ENCODE data around the gene ORC6.

ORC6 gene

DNA sequence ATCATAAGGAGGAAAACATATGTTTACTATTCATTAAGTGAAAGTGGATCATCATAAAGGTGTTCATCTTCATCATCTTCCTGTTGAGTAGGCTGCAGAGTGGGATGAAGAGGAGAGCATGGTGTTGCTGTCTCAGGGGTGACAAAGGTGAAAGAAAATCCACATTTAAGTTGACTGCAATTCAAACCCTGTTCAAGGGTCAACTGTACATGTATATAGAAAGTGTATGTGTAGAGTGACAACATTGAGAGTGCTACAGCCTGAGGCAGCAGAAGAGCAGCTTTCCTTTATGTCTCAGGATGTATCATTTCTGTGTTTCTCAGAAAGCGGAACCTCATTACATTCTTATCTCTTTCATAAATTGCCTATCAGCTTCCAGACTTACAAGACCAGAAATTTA is 17.2 kb downstream of the ORC6 start:
- DNase-seq, result no peak
- Histone ChIP-seq H3K36me3 (replicated peaks) (no peaks in the 10 kb centered on the region), H3K27me3 (replicated peaks) (no peaks in the 10 kb centered on the region), H3K27ac (no peak overlapping the region), H3K4me3 (ENCODE audit: low read depth, low read length) (no peak overlapping the region)
- in situ Hi-C loops (cut with HindIII; ENCODE audit: low pct_ligation_motif_present, low sequenced_read_pairs), result no loop called here
- TF ChIP-seq, protein P1, sequence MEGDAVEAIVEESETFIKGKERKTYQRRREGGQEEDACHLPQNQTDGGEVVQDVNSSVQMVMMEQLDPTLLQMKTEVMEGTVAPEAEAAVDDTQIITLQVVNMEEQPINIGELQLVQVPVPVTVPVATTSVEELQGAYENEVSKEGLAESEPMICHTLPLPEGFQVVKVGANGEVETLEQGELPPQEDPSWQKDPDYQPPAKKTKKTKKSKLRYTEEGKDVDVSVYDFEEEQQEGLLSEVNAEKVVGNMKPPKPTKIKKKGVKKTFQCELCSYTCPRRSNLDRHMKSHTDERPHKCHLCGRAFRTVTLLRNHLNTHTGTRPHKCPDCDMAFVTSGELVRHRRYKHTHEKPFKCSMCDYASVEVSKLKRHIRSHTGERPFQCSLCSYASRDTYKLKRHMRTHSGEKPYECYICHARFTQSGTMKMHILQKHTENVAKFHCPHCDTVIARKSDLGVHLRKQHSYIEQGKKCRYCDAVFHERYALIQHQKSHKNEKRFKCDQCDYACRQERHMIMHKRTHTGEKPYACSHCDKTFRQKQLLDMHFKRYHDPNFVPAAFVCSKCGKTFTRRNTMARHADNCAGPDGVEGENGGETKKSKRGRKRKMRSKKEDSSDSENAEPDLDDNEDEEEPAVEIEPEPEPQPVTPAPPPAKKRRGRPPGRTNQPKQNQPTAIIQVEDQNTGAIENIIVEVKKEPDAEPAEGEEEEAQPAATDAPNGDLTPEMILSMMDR (IDR thresholded peaks at IDR 0.05; ENCODE audit: low read depth, low read length, missing control alignments), result no peak

DNA sequence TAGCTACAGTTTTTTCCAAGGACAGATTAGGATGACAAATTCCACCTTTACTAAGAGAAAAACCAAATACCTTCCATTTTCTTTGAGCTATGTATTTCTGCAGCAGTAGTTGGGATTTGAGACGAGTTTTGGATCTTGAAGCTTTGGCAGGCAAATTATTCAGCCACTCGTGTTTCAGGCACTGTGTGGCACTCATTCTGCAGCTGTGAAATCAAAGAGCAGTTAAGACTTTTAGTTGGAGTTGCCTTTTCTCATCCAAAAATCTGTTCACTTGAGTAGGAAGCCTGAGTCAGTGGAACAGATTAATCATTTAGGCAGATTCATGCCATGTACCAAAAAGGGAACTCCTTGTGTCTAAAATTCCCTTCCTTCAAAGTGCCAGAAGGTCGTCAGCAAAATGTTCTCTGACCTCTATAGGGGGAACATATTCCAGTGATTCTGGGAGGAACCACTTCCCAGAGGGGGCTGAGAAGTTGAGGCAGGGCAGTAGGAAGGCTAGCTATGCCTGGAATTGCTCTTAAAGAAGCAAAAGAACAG is 20.1 kb downstream of the ORC6 start:
- Histone ChIP-seq H3K27ac (no peak overlapping the region), H3K27me3 (replicated peaks) (no peaks in the 10 kb centered on the region), H3K4me3 (ENCODE audit: low read depth, low read length) (no peak overlapping the region), H3K36me3 (replicated peaks) (no peaks in the 10 kb centered on the region)
- in situ Hi-C loops (cut with HindIII; ENCODE audit: low pct_ligation_motif_present, low sequenced_read_pairs), result no loop called here
- TF ChIP-seq, protein P1 (IDR thresholded peaks at IDR 0.05; ENCODE audit: low read depth, low read length, missing control alignments), result no peak
- DNase-seq, result no peak

DNA sequence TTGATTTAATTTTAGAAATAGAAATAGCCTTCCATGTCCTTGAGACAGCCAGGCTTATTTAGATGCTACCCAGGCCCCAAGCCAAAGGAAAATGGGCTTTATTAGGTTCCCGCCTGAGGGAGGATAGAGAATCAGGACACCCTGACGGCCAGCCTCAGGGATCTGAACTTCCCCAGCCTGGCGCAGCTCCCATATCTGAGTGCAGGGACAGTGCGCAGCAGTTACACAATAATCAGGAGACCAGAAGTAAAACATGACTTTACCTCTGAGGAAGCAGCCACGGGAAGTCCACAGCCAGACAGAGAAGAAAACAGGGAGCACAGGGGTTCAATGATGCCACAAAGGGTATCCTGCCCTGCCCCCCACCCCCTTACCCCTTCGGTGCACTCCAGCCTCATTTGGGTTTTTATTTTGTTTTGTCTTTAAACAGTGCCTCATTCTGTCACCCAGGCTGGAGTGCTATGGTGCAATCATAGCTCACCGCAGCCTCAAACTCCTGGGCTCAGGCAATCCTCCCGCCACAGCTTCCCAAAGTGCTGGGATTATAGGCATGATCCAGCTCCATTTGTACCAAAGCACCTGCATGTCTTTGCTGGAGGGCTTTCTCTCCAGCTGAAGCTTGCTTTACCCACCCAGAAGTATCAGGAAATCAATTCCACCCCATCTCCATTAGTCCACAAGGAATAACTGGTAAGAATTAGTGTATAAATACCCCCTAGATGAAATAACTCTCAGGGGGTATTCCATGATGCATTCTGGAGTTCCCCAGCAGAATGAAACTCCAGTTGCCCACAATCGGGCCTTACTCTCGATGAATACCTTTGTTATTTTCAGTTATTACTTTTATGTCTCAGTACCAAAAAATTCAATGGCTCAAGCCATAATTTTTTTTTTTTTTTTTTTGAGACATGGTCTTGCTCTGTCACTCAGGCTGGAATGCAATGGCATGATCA is 21.9 kb downstream of the ORC6 start:
- Histone ChIP-seq H3K27ac (no peak overlapping the region), H3K4me3 (ENCODE audit: low read depth, low read length) (no peak overlapping the region), H3K36me3 (replicated peaks) (no peaks in the 10 kb centered on the region), H3K27me3 (replicated peaks) (no peaks in the 10 kb centered on the region)
- no peak for DNase-seq
- in situ Hi-C loops (cut with HindIII; ENCODE audit: low pct_ligation_motif_present, low sequenced_read_pairs), result no loop called here
- TF ChIP-seq, protein P1 (IDR thresholded peaks at IDR 0.05; ENCODE audit: low read depth, low read length, missing control alignments), result no peak

DNA sequence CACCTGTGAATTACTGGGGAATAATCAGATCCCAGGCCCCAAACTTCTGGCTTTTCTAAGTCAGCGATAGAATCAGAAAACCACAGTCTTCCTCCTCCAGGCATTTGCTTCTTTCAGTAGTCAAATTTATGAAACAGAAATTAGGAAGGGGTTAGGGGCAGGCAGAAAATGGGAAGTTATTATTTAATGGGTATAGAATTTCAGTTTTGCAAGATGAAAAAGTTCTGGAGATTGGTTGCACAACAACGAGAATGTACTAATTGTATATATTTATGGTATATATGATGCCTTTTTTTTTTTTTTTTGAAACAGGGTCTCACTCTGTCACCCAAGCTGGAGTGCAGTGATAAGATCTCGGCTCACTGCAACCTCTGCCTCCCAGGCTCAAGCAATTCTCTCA is 23.5 kb downstream of the ORC6 start:
- no peak for DNase-seq
- in situ Hi-C loops (cut with HindIII; ENCODE audit: low pct_ligation_motif_present, low sequenced_read_pairs), result no loop called here
- TF ChIP-seq, protein P1 (IDR thresholded peaks at IDR 0.05; ENCODE audit: low read depth, low read length, missing control alignments), result no peak
- Histone ChIP-seq H3K27ac (no peak overlapping the region), H3K4me3 (ENCODE audit: low read depth, low read length) (no peak overlapping the region), H3K27me3 (replicated peaks) (no peaks in the 10 kb centered on the region), H3K36me3 (replicated peaks) (no peaks in the 10 kb centered on the region)

DNA sequence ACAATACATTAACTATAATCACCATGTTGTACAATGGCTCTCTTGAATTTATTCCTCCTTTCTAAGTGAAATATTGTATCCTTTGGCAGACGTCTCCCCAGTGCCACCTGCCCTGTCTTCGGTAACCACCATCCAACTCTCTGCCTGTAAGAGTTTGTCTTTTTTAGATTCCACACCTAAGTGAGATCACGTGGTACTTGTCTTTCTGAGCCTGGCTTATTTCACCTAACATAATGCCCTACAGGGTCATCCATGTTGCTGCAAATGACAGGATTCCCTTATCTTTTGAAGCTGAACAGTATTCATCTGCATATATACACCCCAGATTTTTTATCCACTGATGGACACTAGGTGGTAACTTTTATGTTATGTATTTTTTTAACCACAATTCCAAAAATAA is 24.2 kb downstream of the ORC6 start:
- Histone ChIP-seq H3K27ac (no peak overlapping the region), H3K36me3 (replicated peaks) (no peaks in the 10 kb centered on the region), H3K4me3 (ENCODE audit: low read depth, low read length) (no peak overlapping the region), H3K27me3 (replicated peaks) (no peaks in the 10 kb centered on the region)
- TF ChIP-seq, protein P1 (IDR thresholded peaks at IDR 0.05; ENCODE audit: low read depth, low read length, missing control alignments), result no peak
- no peak for DNase-seq
- in situ Hi-C loops (cut with HindIII; ENCODE audit: low pct_ligation_motif_present, low sequenced_read_pairs), result no loop called here

Measured in brain microvascular endothelial cell (primary cell).